NCI-H1105 treated with DMSO at 0.1 percent for 48 hours (cell line): ENCODE measurements around the gene FAM180B.
"Not testable (repeated sequence)": the region's sequence is repeated elsewhere in the genome, so short reads cannot be mapped to it uniquely, and the experiment has no call there.

Source experiments
- DNase-seq: peaks from one replicate; lab custom pipeline; 2025; lab: John Stamatoyannopoulos, UW

Gene FAM180B

GRCh38 chr11:47595029-47595428 is 8.6 kb downstream of the FAM180B start:
- no peak for DNase-seq

GRCh38 chr11:47595967-47596366 is 9.5 kb downstream of the FAM180B start:
- no peak for DNase-seq

GRCh38 chr11:47599902-47600301 is 13.4 kb downstream of the FAM180B start:
- DNase-seq = no peak

GRCh38 chr11:47603295-47603694 is 16.8 kb downstream of the FAM180B start:
- no peak for DNase-seq

- DNase-seq = no peak
Observed at GRCh38 chr11:47605921-47606320, 19.4 kb downstream of the FAM180B start.

- DNase-seq = no peak
Observed at GRCh38 chr11:47606731-47607130, 20.3 kb downstream of the FAM180B start.

GRCh38 chr11:47607380-47607779 is 20.9 kb downstream of the FAM180B start:
- no peak for DNase-seq

- no peak for DNase-seq
Observed at GRCh38 chr11:47609675-47610074, 23.2 kb downstream of the FAM180B start.

- DNase-seq = no peak
Observed at GRCh38 chr11:47611348-47611794, 24.9 kb downstream of the FAM180B start.

GRCh38 chr11:47615249-47615648 is 28.8 kb downstream of the FAM180B start:
- no peak for DNase-seq

- DNase-seq = peak; percentile 15
Observed at GRCh38 chr11:47616726-47617416, 30.4 kb downstream of the FAM180B start.

GRCh38 chr11:47617417-47617809 is 30.9 kb downstream of the FAM180B start:
- DNase-seq = no peak

- DNase-seq = no peak
Observed at GRCh38 chr11:47620836-47621378, 34.4 kb downstream of the FAM180B start.

- no peak for DNase-seq
Observed at GRCh38 chr11:47626234-47626633, 39.8 kb downstream of the FAM180B start.

GRCh38 chr11:47628026-47628425 is 41.5 kb downstream of the FAM180B start:
- no peak for DNase-seq

- no peak for DNase-seq
Observed at GRCh38 chr11:47631473-47631872, 45.0 kb downstream of the FAM180B start.

GRCh38 chr11:47636331-47636730 is 49.9 kb downstream of the FAM180B start:
- DNase-seq = not testable (repeated sequence)
